ENCODE data around the gene DEAF1.
"Not testable (repeated sequence)": the region's sequence is repeated elsewhere in the genome, so short reads cannot be mapped to it uniquely, and the experiment has no call there.

- TF ChIP-seq, protein P1, sequence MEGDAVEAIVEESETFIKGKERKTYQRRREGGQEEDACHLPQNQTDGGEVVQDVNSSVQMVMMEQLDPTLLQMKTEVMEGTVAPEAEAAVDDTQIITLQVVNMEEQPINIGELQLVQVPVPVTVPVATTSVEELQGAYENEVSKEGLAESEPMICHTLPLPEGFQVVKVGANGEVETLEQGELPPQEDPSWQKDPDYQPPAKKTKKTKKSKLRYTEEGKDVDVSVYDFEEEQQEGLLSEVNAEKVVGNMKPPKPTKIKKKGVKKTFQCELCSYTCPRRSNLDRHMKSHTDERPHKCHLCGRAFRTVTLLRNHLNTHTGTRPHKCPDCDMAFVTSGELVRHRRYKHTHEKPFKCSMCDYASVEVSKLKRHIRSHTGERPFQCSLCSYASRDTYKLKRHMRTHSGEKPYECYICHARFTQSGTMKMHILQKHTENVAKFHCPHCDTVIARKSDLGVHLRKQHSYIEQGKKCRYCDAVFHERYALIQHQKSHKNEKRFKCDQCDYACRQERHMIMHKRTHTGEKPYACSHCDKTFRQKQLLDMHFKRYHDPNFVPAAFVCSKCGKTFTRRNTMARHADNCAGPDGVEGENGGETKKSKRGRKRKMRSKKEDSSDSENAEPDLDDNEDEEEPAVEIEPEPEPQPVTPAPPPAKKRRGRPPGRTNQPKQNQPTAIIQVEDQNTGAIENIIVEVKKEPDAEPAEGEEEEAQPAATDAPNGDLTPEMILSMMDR (IDR thresholded peaks at IDR 0.05): not testable (repeated sequence)
- TF ChIP-seq POLR2A (IDR thresholded peaks at IDR 0.05): not testable (repeated sequence)
Observed at GRCh38 chr11:737899-738298, 42.9 kb upstream of the DEAF1 start.

All from right lobe of liver (tissue), 4 donors.